Umbilical cord (tissue), 2 donors: ENCODE data around the gene GATC. TPM values are rescaled to one million over a fixed set of nuclear protein-coding genes. Genes with fewer than 3 reads are reported as not detected.
A peak's percentile ranks its signal among the peaks of the same experiment; 100 is the strongest.

Experiments
- DNase-seq: peaks from one replicate; pipeline ENCODE4 v3.0.0-alpha.2; 2015; ENCODE audit warnings: low spot score
- total RNA-seq: library from RNA; depleted of rRNA; stranded (reverse); fragments of >200 nt; gene quantifications from one replicate; pipeline ENCODE4 v1.2.3, GENCODE V29; 2014; ENCODE audit warnings: low replicate concordance; ENCODE audit not compliant: insufficient read depth

GATC gene
- 27.0 TPM for total RNA-seq

GRCh38 chr12:120445911-120446843, at the start of gene GATC, which contains the start of gene TRIAP1:
Gene GATC, plus strand, starts transcription at chr12:120446444. Its CDS starts 37 bp downstream, at chr12:120446481.
Gene TRIAP1, minus strand, starts transcription at chr12:120446384. Its CDS starts 12 bp downstream, at chr12:120446372.
- DNase-seq, result peak; percentile 85

- DNase-seq, result no peak
These were observed 48.3 kb upstream of the GATC start for GRCh38 chr12:120397824-120398540.

GRCh38 chr12:120399531-120399930, 46.7 kb upstream of the GATC start:
- DNase-seq, result peak; percentile 50

GRCh38 chr12:120402217-120402616, 44.0 kb upstream of the GATC start:
- DNase-seq, result peak; percentile 20

GRCh38 chr12:120403869-120404268, 42.4 kb upstream of the GATC start:
- DNase-seq, result no peak

- DNase-seq, result no peak
These were observed 42.0 kb upstream of the GATC start for GRCh38 chr12:120404271-120404670.

- DNase-seq, result peak; percentile 8
These were observed 40.2 kb upstream of the GATC start for GRCh38 chr12:120406069-120406468.

- DNase-seq, result no peak
These were observed 39.7 kb upstream of the GATC start for GRCh38 chr12:120406553-120406952.

- DNase-seq, result no peak
These were observed 37.5 kb upstream of the GATC start for GRCh38 chr12:120408771-120409170.

- DNase-seq, result no peak
These were observed 33.8 kb upstream of the GATC start for GRCh38 chr12:120412421-120412820.

GRCh38 chr12:120413901-120414695, 32.1 kb upstream of the GATC start:
- peak; percentile 17 for DNase-seq

GRCh38 chr12:120416490-120417216, 29.6 kb upstream of the GATC start:
- no peak for DNase-seq

- no peak for DNase-seq
These were observed 28.2 kb upstream of the GATC start for GRCh38 chr12:120417917-120418580.

- no peak for DNase-seq
These were observed 24.5 kb upstream of the GATC start for GRCh38 chr12:120421701-120422100.

GRCh38 chr12:120422892-120423456, 23.3 kb upstream of the GATC start:
- DNase-seq, result no peak

- no peak for DNase-seq
These were observed 20.4 kb upstream of the GATC start for GRCh38 chr12:120425797-120426196.

GRCh38 chr12:120428597-120429229, 17.5 kb upstream of the GATC start:
- DNase-seq, result peak; percentile 9

GRCh38 chr12:120429368-120429767, 16.9 kb upstream of the GATC start:
- DNase-seq, result no peak

- DNase-seq, result no peak
These were observed 13.3 kb upstream of the GATC start for GRCh38 chr12:120432772-120433525.
